Activated B cell treated with CpG ODN at 0.5 μM for 24 hours (primary cell): ENCODE data around the gene PHKA1. TPM values are rescaled to one million over a fixed set of nuclear protein-coding genes. Genes with fewer than 3 reads are reported as not detected.
"Not testable (repeated sequence)": the region's sequence is repeated elsewhere in the genome, so short reads cannot be mapped to it uniquely, and the experiment has no call there.

Source experiments
- ATAC-seq: fragments of 200-7000 bp; cut with Tn5 transposase; one replicate; pipeline ENCODE4 v1.10.0; 2021; ENCODE audit warnings: low read depth, mild to moderate bottlenecking, moderate library complexity
- CTCF ChIA-PET: fragments of 350-600 bp; sonication (Branson Sonifier 250); formaldehyde crosslinking; loops from one replicate; lab custom pipeline; 2021; ENCODE audit warnings: antibody characterized with exemption; lab: Charles Lee
- POLR2A ChIA-PET: fragments of 350-600 bp; sonication (Branson Sonifier 250); formaldehyde crosslinking; loops from one replicate; lab custom pipeline; 2021; ENCODE audit warnings: antibody characterized with exemption; lab: Charles Lee
- DNase-seq: peaks from one replicate; pipeline ENCODE4 v3.0.0; 2022
- H3K27ac Mint-ChIP-seq: one replicate; pipeline ENCODE4 v1.8.0; 2020; ENCODE audit warnings: mixed read lengths
- H3K27me3 Mint-ChIP-seq: one replicate; pipeline ENCODE4 v1.8.0; 2021; ENCODE audit warnings: mixed read lengths
- H3K36me3 Mint-ChIP-seq: one replicate; pipeline ENCODE4 v1.8.0; 2021; ENCODE audit warnings: low read depth, mixed read lengths
- H3K4me1 Mint-ChIP-seq: one replicate; pipeline ENCODE4 v1.8.0; 2021; ENCODE audit warnings: mixed read lengths
- H3K4me3 Mint-ChIP-seq: one replicate; pipeline ENCODE4 v1.8.0; 2020; ENCODE audit warnings: mild to moderate bottlenecking, mixed read lengths
- H3K9me3 Mint-ChIP-seq: one replicate; pipeline ENCODE4 v1.8.0; 2020; ENCODE audit warnings: mixed read lengths
- CTCF ChIP-seq: fragments of 200-600 bp; IDR thresholded peaks from one replicate; pipeline ENCODE4 v1.8.0; 2022; ENCODE audit warnings: antibody characterized with exemption, mild to moderate bottlenecking
- intact Hi-C: fragments of 100-400 bp; cut with micrococcal nuclease; formaldehyde crosslinking; loops from one replicate; pipeline ENCODE4 v1.15.1; 2024
- total RNA-seq: library from RNA; stranded (reverse); gene quantifications from 2 replicates; pipeline ENCODE4 v1.2.3, GENCODE V29; 2022

The PHKA1 gene
- total RNA-seq, result not detected in 2 replicates

DNA sequence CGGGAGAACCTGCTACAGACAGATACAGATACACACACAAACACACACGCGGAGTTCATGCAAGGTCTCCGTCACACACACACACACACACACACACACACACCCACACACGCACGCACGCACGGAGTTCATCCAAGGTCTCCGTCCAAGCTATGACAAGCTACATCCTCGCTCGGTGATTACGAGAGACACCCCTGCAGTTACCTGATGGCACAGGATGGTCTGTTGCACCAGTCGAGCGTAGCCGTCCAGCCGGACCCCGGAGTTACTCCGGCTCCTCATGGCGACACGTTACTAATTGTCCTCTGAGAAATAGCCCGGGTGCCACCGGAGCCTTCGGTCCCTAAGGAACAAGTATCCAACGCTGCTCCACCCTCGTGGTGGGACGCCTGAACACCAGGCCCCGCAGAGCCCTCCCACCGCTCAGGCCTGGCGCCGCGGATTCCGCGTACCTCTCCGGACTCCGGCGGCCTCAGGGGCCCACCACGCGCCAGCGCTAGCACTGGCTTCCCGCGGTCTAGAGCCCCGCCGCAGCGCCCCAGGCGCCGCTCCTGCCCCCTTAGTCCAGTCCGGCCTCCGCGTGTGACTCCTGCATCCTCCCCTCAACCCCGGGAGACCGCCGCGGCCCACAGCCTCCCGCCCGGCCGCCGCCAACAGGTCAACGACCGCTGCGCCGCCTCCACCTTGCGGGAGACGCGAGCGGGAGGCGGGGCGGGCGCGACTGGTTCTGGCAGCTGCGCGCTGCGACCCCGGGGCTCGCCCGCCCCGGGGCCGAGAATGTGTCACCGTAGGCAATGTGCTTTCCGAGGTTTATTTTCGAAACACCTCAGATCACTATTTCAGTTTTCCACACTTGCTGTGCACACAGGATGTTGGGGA is at the start of gene PHKA1:
TSS of gene PHKA1 (minus strand) at position 708 of the 879 bp plus-strand sequence. CDS start at position 282, 426 bp downstream.
- POLR2A ChIA-PET, intact Hi-C loops, H3K27me3 Mint-ChIP-seq, CTCF ChIA-PET, ATAC-seq, H3K27ac Mint-ChIP-seq, H3K4me1 Mint-ChIP-seq, H3K36me3 Mint-ChIP-seq, H3K9me3 Mint-ChIP-seq: not testable (repeated sequence)
- peak within 1 kb of the TSS; percentile 52 for H3K4me3 Mint-ChIP-seq
- peak; percentile 12 for DNase-seq

GRCh38 chrX:72760454-72760853 is 46.3 kb upstream of the PHKA1 start:
- CTCF ChIA-PET, POLR2A ChIA-PET, H3K4me1 Mint-ChIP-seq, H3K27me3 Mint-ChIP-seq, ATAC-seq, H3K27ac Mint-ChIP-seq, intact Hi-C loops, H3K4me3 Mint-ChIP-seq, H3K9me3 Mint-ChIP-seq, H3K36me3 Mint-ChIP-seq, DNase-seq: not testable (repeated sequence)

DNA sequence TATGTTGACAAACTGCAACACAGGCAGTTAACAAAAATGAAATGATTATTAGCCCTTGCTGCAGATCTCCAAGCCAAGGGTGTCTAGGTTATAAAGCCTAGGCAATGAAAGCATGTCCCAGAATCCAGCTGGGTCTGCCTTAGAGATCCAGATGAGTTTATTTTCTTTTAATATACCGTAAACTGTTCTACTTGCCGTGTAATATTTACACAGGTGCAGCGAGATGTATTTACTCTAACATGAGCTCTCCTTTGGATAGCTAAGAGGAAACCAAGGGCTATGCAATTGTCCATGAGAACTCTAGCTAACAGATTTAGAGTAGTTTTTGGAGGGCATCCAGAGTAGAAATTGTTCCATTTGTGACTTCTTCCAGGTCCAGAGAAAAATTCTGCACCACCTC is 34.4 kb upstream of the PHKA1 start:
- H3K27ac Mint-ChIP-seq, H3K4me3 Mint-ChIP-seq, H3K27me3 Mint-ChIP-seq, H3K36me3 Mint-ChIP-seq, intact Hi-C loops, POLR2A ChIA-PET, ATAC-seq, H3K9me3 Mint-ChIP-seq, DNase-seq, CTCF ChIA-PET, H3K4me1 Mint-ChIP-seq: not testable (repeated sequence)

- intact Hi-C loops, ATAC-seq, H3K36me3 Mint-ChIP-seq, POLR2A ChIA-PET, H3K27me3 Mint-ChIP-seq, H3K9me3 Mint-ChIP-seq, H3K4me1 Mint-ChIP-seq, DNase-seq, H3K4me3 Mint-ChIP-seq, CTCF ChIA-PET, H3K27ac Mint-ChIP-seq: not testable (repeated sequence)
Observed at GRCh38 chrX:72745546-72745945, 31.4 kb upstream of the PHKA1 start.

DNA sequence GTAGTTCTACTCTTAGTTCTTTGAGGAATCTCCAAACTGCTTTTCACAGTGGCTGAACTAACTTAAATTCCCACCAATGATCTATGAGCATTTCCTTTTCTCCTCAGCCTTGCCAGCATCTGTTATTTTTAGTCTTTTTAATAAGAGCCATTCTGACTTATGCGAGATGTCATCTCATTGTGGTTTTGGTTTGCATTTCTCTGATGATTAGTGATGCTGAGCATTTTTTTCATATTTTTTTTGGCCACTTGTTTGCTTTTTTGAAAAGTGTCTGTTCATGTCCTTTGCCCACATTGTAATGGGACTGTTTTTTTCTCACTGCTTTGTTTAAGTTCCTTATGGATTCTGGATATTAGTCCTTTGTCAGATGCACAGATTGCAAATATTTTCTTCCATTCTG is 21.5 kb upstream of the PHKA1 start:
- Mint-ChIP-seq H3K36me3 (no peaks in the 10 kb centered on the region), H3K9me3 (no peaks in the 10 kb centered on the region), H3K27me3 (peaks cover 13% of the 10 kb centered on the region), H3K4me3 (no peak overlapping the region), H3K27ac (no peak overlapping the region), H3K4me1 (no peaks in the 10 kb centered on the region)
- POLR2A ChIA-PET, result no interaction called here
- intact Hi-C loops, result no loop called here
- CTCF ChIA-PET, result no interaction called here
- DNase-seq (no peak), ATAC-seq (no peak)
- TF ChIP-seq CTCF, result no peak

- peaks cover 15% of the 10 kb centered on the region for H3K27me3 Mint-ChIP-seq
- CTCF ChIA-PET, ATAC-seq, H3K4me3 Mint-ChIP-seq, H3K9me3 Mint-ChIP-seq, intact Hi-C loops, DNase-seq, H3K27ac Mint-ChIP-seq, POLR2A ChIA-PET, H3K36me3 Mint-ChIP-seq, H3K4me1 Mint-ChIP-seq: not testable (repeated sequence)
Observed at GRCh38 chrX:72733636-72734035, 19.5 kb upstream of the PHKA1 start.

- ATAC-seq, result no peak
- H3K27me3 Mint-ChIP-seq, result peaks cover 5% of the 10 kb centered on the region
- ChIA-PET POLR2A (no interaction called here), CTCF (no interaction called here)
- H3K36me3 Mint-ChIP-seq, result no peaks in the 10 kb centered on the region
- no peaks in the 10 kb centered on the region for H3K9me3 Mint-ChIP-seq
- H3K4me1 Mint-ChIP-seq, result no peaks in the 10 kb centered on the region
- TF ChIP-seq CTCF, result no peak
- DNase-seq, result no peak
- H3K27ac Mint-ChIP-seq, result no peak overlapping the region
- H3K4me3 Mint-ChIP-seq, result no peak overlapping the region
- intact Hi-C loops, result no loop called here
Observed at GRCh38 chrX:72727846-72728245, 13.7 kb upstream of the PHKA1 start.
